Measurements from ENCODE around the gene CLDN2.
"Not testable (repeated sequence)": the region's sequence is repeated elsewhere in the genome, so short reads cannot be mapped to it uniquely, and the experiment has no call there.

The CLDN2 gene

GRCh38 chrX:106963111-106963510 is 42.9 kb downstream of the CLDN2 start:
- no peaks in the 10 kb centered on the region; a peak in 1 of 22 replicates for H4K20me1 ChIP-seq
- H3K4me3 ChIP-seq = no peak overlapping the region
- no peak for TF ChIP-seq Cebpa-rat (IDR thresholded peaks at IDR 0.05)
- H3K36me3 ChIP-seq = peaks cover 0 to 7% (median 4%) of the 10 kb centered on the region in 11 experiments; a peak in 6 of 22 replicates
- H3K9ac ChIP-seq = no peak overlapping the region
- H3K4me2 ChIP-seq = no peak overlapping the region
- H3K4me1 ChIP-seq = no peaks in the 10 kb centered on the region
- peaks cover 74 to 100% (median 98%) of the 10 kb centered on the region in 11 experiments for H3K27me3 ChIP-seq
- H3K27ac ChIP-seq = no peak overlapping the region
- peaks cover 6 to 28% (median 15%) of the 10 kb centered on the region in 11 experiments; a peak in 13 of 22 replicates for H3K9me3 ChIP-seq (replicated peaks in 1 of 11)

- no peaks in the 10 kb centered on the region for H3K4me1 ChIP-seq
- no peak overlapping the region for H3K4me2 ChIP-seq
- peaks cover 75 to 100% (median 98%) of the 10 kb centered on the region in 11 experiments for H3K27me3 ChIP-seq
- no peak overlapping the region for H3K4me3 ChIP-seq
- H4K20me1 ChIP-seq = no peaks in the 10 kb centered on the region; a peak in 1 of 22 replicates
- peaks cover 8 to 40% (median 19%) of the 10 kb centered on the region in 11 experiments; a peak in 16 of 22 replicates for H3K9me3 ChIP-seq (replicated peaks in 1 of 11)
- H3K27ac ChIP-seq = no peak overlapping the region
- H3K9ac ChIP-seq = no peak overlapping the region
- TF ChIP-seq Cebpa-rat (IDR thresholded peaks at IDR 0.05) = no peak
- H3K36me3 ChIP-seq = peaks cover 0 to 7% (median 4%) of the 10 kb centered on the region in 11 experiments; a peak in 6 of 22 replicates
Measured at GRCh38 chrX:106964290-106964689, 44.1 kb downstream of the CLDN2 start.

DNA sequence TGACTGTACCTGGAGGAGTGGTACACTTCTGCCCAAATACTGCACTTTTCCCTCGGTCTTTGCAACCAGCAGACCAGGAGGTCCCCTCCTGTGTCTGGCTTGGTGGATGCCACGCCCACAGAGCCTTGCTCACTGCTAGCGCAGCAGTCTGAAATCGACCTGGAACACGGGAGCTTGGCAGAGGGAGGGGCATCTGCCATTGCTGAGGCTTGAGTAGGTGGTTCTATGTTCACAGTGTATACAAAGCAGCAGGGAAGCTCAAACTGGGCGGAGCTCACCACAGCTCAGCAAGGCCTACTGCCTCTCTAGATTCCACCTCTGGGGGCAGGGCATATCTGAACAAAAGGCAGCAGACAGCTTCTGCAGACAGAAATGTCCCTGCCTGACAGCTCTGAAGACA is 46.3 kb downstream of the CLDN2 start:
- H3K4me1 ChIP-seq, H4K20me1 ChIP-seq, H3K4me2 ChIP-seq, H3K9ac ChIP-seq, H3K36me3 ChIP-seq, H3K4me3 ChIP-seq, H3K27ac ChIP-seq: not testable (repeated sequence)
- Histone ChIP-seq H3K9me3 (replicated peaks in 1 of 11) (peaks cover 4 to 37% (median 14%) of the 10 kb centered on the region in 11 experiments; a peak in 16 of 22 replicates), H3K27me3 (peaks cover 56 to 93% (median 90%) of the 10 kb centered on the region in 11 experiments)

- H4K20me1 ChIP-seq = no peaks in the 10 kb centered on the region
- no peaks in the 10 kb centered on the region for H3K36me3 ChIP-seq
- TF ChIP-seq Cebpa-rat (IDR thresholded peaks at IDR 0.05) = no peak
- no peak overlapping the region for H3K4me3 ChIP-seq
- no peak overlapping the region for H3K9ac ChIP-seq
- H3K27me3 ChIP-seq = peaks cover 56 to 84% (median 80%) of the 10 kb centered on the region in 11 experiments
- H3K4me1 ChIP-seq = no peaks in the 10 kb centered on the region
- peaks cover 0 to 15% (median 8%) of the 10 kb centered on the region in 11 experiments; a peak in 15 of 22 replicates for H3K9me3 ChIP-seq (replicated peaks in 1 of 11)
- H3K4me2 ChIP-seq = no peak overlapping the region
- H3K27ac ChIP-seq = no peak overlapping the region
Measured at GRCh38 chrX:106972896-106973295, 52.7 kb downstream of the CLDN2 start.

DNA sequence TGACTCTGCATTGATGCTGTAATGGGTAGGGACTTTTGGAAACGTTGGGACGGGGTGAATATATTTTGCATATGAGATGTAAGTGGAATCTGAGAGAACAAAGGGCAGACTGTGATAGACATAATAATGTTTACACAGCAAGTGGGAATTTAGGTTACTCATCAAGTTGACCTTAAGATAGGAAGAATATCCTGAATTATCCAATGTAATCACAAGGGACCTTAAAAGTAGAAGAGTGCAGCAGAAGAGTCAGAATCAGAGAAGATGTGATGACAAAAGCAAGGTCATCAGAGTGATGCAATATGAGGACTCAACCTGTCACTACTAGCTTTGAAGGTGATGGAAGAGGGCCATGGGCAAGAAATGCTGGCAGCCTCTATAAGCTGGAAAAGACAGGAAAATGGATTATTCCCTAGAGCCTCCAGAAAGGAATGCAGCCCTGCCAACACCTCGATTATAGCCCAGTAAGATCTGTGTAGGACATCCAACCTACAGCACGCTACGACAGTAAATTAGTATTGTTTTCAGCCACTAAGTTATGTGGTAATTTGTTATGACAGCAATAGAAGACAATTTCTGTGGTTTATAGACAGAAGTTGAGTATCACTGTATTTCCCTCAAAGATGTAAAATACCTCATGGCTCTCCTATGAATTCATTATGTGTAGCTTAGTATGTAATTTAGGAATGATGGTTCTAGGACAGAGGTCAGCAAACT is 53.4 kb downstream of the CLDN2 start:
- Histone ChIP-seq H3K4me2 (no peak overlapping the region), H3K4me1 (no peaks in the 10 kb centered on the region)

DNA sequence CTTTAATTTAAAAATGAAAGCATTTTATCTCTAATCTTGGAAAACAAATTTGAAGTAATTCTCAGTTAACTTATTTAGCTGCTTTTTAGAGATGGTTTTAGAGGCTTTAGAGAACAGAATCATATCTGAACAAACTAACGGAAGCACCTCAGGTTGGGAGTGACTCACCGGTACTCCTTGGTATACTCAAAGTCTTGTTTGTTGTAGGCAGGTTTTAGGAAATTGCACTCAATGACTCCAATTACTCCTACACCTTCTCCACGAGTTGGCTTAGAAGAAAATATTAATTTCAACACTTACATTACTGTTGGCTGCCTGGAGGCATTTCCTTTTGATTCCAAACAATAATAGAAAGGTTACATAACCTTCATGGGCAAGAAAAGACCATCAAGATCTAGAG is 56.2 kb downstream of the CLDN2 start:
- Histone ChIP-seq H3K4me3 (no peak overlapping the region), H4K20me1 (no peaks in the 10 kb centered on the region), H3K4me1 (no peaks in the 10 kb centered on the region), H3K4me2 (no peak overlapping the region), H3K9ac (no peak overlapping the region), H3K9me3 (replicated peaks in 1 of 11) (peaks cover 0 to 6% (median 0%) of the 10 kb centered on the region in 11 experiments; a peak in 2 of 22 replicates), H3K27ac (no peak overlapping the region), H3K36me3 (no peaks in the 10 kb centered on the region), H3K27me3 (peaks cover 80 to 89% (median 87%) of the 10 kb centered on the region in 11 experiments)
- no peak for TF ChIP-seq Cebpa-rat (IDR thresholded peaks at IDR 0.05)

More for the DNA sequence above, 53.4 kb downstream of the CLDN2 start:
- H4K20me1 ChIP-seq = no peaks in the 10 kb centered on the region
- peaks cover 60 to 84% (median 80%) of the 10 kb centered on the region in 11 experiments for H3K27me3 ChIP-seq
- H3K36me3 ChIP-seq = no peaks in the 10 kb centered on the region
- H3K4me3 ChIP-seq = no peak overlapping the region
- peaks cover 0 to 8% (median 4%) of the 10 kb centered on the region in 11 experiments; a peak in 12 of 22 replicates for H3K9me3 ChIP-seq (replicated peaks in 1 of 11)
- H3K27ac ChIP-seq = no peak overlapping the region
- no peak overlapping the region for H3K9ac ChIP-seq
- TF ChIP-seq Cebpa-rat (IDR thresholded peaks at IDR 0.05) = no peak

Data from BLaER1 treated with 17β-estradiol and CSF1 and Interleukin-3, amounts not matched to agents 10 nM and 100 nM (cell line).